Neural cell (in vitro differentiated cells): ENCODE data around the gene SNX15. TPM values are rescaled to one million over a fixed set of nuclear protein-coding genes. Genes with fewer than 3 reads are reported as not detected.

Source experiments
- H2AFZ ChIP-seq: fragments of 200-600, 300-800 bp; sonication (generic), shearing (Covaris generic); 2 replicates; pipeline ENCODE4 v1.6.0; 2014; ENCODE audit warnings: low read depth, mild to moderate bottlenecking, antibody characterized with exemption, low read length, moderate library complexity
- H3F3A ChIP-seq: fragments of 200-600 bp; shearing (Covaris generic); 2 replicates; pipeline ENCODE4 v1.6.1; 2016; ENCODE audit warnings: mild to moderate bottlenecking, moderate library complexity, mixed read lengths, antibody characterized with exemption, low read length; ENCODE audit not compliant: insufficient read depth, poor library complexity, severe bottlenecking
- H3K27ac ChIP-seq: fragments of 200-600, 300-800 bp; sonication (generic), shearing (Covaris generic); 2 replicates; pipeline ENCODE4 v1.5.1; 2014; ENCODE audit warnings: mild to moderate bottlenecking, low read length, moderate library complexity
- H3K27me3 ChIP-seq: fragments of 300-800, 200-600 bp; sonication (generic), shearing (Covaris generic); 2 replicates; pipeline ENCODE4 v1.6.0; 2014; ENCODE audit warnings: mild to moderate bottlenecking, low read depth, low read length, moderate library complexity; ENCODE audit not compliant: insufficient read depth
- H3K36me3 ChIP-seq: fragments of 300-800, 200-600 bp; sonication (generic), shearing (Covaris generic); 2 replicates; pipeline ENCODE4 v1.5.1; 2014; ENCODE audit warnings: mild to moderate bottlenecking, antibody characterized with exemption, low read length, moderate library complexity; ENCODE audit not compliant: insufficient read depth
- H3K4me2 ChIP-seq: fragments of 300-800, 200-600 bp; sonication (generic), shearing (Covaris generic); 2 replicates; pipeline ENCODE4 v1.6.0; 2014; ENCODE audit warnings: mild to moderate bottlenecking, low read length
- H3K4me3 ChIP-seq: fragments of 300-800, 200-600 bp; sonication (generic), shearing (Covaris generic); 2 replicates; pipeline ENCODE4 v1.5.1; 2014; ENCODE audit warnings: mild to moderate bottlenecking, low read length, moderate library complexity
- H3K79me2 ChIP-seq: fragments of 200-600 bp; shearing (Covaris generic); replicated peaks from 2 replicates; pipeline ENCODE4 v1.6.0; 2014; ENCODE audit warnings: mild to moderate bottlenecking, low read length, moderate library complexity; ENCODE audit not compliant: insufficient read depth
- H3K9ac ChIP-seq: fragments of 300-800, 200-600 bp; sonication (generic), shearing (Covaris generic); 2 replicates; pipeline ENCODE4 v1.6.1; 2016; ENCODE audit warnings: mild to moderate bottlenecking, low read length, mixed read lengths
- H3K9me2 ChIP-seq: fragments of 200-600 bp; shearing (Covaris generic); 2 replicates; pipeline ENCODE4 v1.6.1; 2016; ENCODE audit warnings: mild to moderate bottlenecking, low read length, mixed read lengths; ENCODE audit not compliant: insufficient read depth
- H3K9me3 ChIP-seq: fragments of 200-600, 300-800 bp; sonication (generic), shearing (Covaris generic); 2 replicates; pipeline ENCODE4 v1.6.1; 2016; ENCODE audit warnings: mild to moderate bottlenecking, mixed run types, low read length, moderate library complexity, mixed read lengths
- H4K20me1 ChIP-seq: fragments of 200-600 bp; shearing (Covaris generic); 2 replicates; pipeline ENCODE4 v1.6.1; 2016; ENCODE audit warnings: mild to moderate bottlenecking, mixed run types; ENCODE audit not compliant: insufficient read depth
- CTCF ChIP-seq: fragments of 450-650 bp; IDR thresholded peaks from 2 replicates; pipeline ENCODE4 v1.5.1; 2014; ENCODE audit warnings: antibody characterized with exemption, mild to moderate bottlenecking, moderate library complexity; ENCODE audit not compliant: poor library complexity, severe bottlenecking
- EP300 ChIP-seq: fragments of 450-650 bp; conservative IDR thresholded peaks from 2 replicates; pipeline ENCODE4 v1.6.1; 2014; ENCODE audit warnings: antibody characterized with exemption, mild to moderate bottlenecking, moderate library complexity; ENCODE audit not compliant: poor library complexity, severe bottlenecking
- EZH2 ChIP-seq: fragments of 200-600, 300-800 bp; shearing (Covaris generic), sonication (generic); IDR thresholded peaks from 2 replicates; pipeline ENCODE4 v1.6.1; 2014; ENCODE audit warnings: antibody characterized with exemption, low read length, borderline replicate concordance, mild to moderate bottlenecking; ENCODE audit not compliant: insufficient read depth, poor library complexity, severe bottlenecking
- MXI1 ChIP-seq: fragments of 450-650 bp; conservative IDR thresholded peaks from 2 replicates; pipeline ENCODE4 v1.6.1; 2014; ENCODE audit warnings: antibody characterized with exemption, mild to moderate bottlenecking; ENCODE audit not compliant: poor library complexity, severe bottlenecking
- POLR2AphosphoS5 ChIP-seq: IDR thresholded peaks from 2 replicates; pipeline ENCODE4 v1.6.1; 2012
- RAD21 ChIP-seq: fragments of 450-650 bp; conservative IDR thresholded peaks from 2 replicates; pipeline ENCODE4 v1.6.1; 2014; ENCODE audit warnings: antibody characterized with exemption, mild to moderate bottlenecking, moderate library complexity
- REST ChIP-seq: IDR thresholded peaks from 2 replicates; pipeline ENCODE4 v1.6.1; 2012; ENCODE audit warnings: borderline replicate concordance
- SMC3 ChIP-seq: fragments of 450-650 bp; conservative IDR thresholded peaks from 2 replicates; pipeline ENCODE4 v1.6.1; 2014; ENCODE audit warnings: antibody characterized with exemption, mild to moderate bottlenecking, moderate library complexity; ENCODE audit not compliant: poor library complexity
- TAF1 ChIP-seq: IDR thresholded peaks from 2 replicates; pipeline ENCODE4 v1.6.1; 2012; ENCODE audit warnings: low read depth
- polyA plus RNA-seq: library from polyadenylated mRNA; depleted of rRNA; stranded (reverse); fragments of >200 nt; gene quantifications from 2 replicates; pipeline ENCODE4 v1.2.3, GENCODE V29; 2014
- small RNA-seq, 3 experiments: library from RNA; depleted of rRNA; stranded (forward); fragments of <200 nt; gene quantifications; one replicate each; pipeline ENCODE3, GENCODE V24; 2012

SNX15 gene
- polyA plus RNA-seq, 1 donor from 2014 or later, result 11.2 TPM

GRCh38 chr11:65089621-65090020, 62.4 kb downstream of the SNX15 start:
- Histone ChIP-seq H3K27me3 (no peaks in the 10 kb centered on the region), H4K20me1 (no peaks in the 10 kb centered on the region), H3K36me3 (no peaks in the 10 kb centered on the region), H2AFZ (no peak overlapping the region), H3K9me3 (no peaks in the 10 kb centered on the region), H3K4me3 (no peak overlapping the region), H3K9me2 (no peaks in the 10 kb centered on the region), H3F3A (no peaks in the 10 kb centered on the region), H3K27ac (no peak overlapping the region), H3K9ac (no peak overlapping the region), H3K79me2 (peaks cover 8% of the 10 kb centered on the region), H3K4me2 (no peak overlapping the region)
- no peak for TF ChIP-seq MXI1
- no peak for TF ChIP-seq CTCF
- no peak for TF ChIP-seq TAF1
- no peak for TF ChIP-seq EP300
- no peak for TF ChIP-seq EZH2
- no peak for TF ChIP-seq REST
- TF ChIP-seq POLR2AphosphoS5, result no peak
- no peak for TF ChIP-seq SMC3
- no peak for TF ChIP-seq RAD21

Small RNA genes lying within 50 kb of the gene (small RNA-seq; reads per million reads assigned to genes)
- 0 to 0.97 (median 0) reads per million in 3 experiments for gene MIR6879
- gene SNX15, result 0 reads per million in 3 experiments

Other genes starting within 250 kb of the SNX15 start
- gene SF1, start 248.9 kb upstream of the SNX15 start, polyA plus RNA-seq, result 53.2 and 72.7 TPM in 2 replicates
- gene MAP4K2, start 224.2 kb upstream of the SNX15 start, polyA plus RNA-seq, result 12.4 and 13.2 TPM in 2 replicates
- gene MEN1, start 216.9 kb upstream of the SNX15 start, polyA plus RNA-seq, result 16.8 and 20.2 TPM in 2 replicates
- gene CDC42BPG, start 182.8 kb upstream of the SNX15 start, polyA plus RNA-seq, result 0.26 TPM in 1 of 2 replicates, not detected in the other
- 26.4 and 34.9 TPM in 2 replicates for gene EHD1, start 148.8 kb upstream of the SNX15 start, polyA plus RNA-seq
- 7.5 and 10.7 TPM in 2 replicates for gene ATG2A, start 110.2 kb upstream of the SNX15 start, polyA plus RNA-seq
- gene PPP2R5B, start 102.8 kb upstream of the SNX15 start, polyA plus RNA-seq, result 76.1 and 86.9 TPM in 2 replicates
- not detected in 2 replicates for gene GPHA2, start 91.5 kb upstream of the SNX15 start, polyA plus RNA-seq
- not detected in 2 replicates for gene MAJIN, start 55.3 kb upstream of the SNX15 start, polyA plus RNA-seq
- not detected in 2 replicates for gene BATF2, start 30.5 kb upstream of the SNX15 start, polyA plus RNA-seq
- 158 and 174 TPM in 2 replicates for gene ARL2, start 13.3 kb upstream of the SNX15 start, polyA plus RNA-seq
- 23.5 and 27.0 TPM in 2 replicates for gene SAC3D1, start 13.8 kb downstream of the SNX15 start, polyA plus RNA-seq
- gene NAALADL1, start 31.1 kb downstream of the SNX15 start, polyA plus RNA-seq, result not detected in 2 replicates
- gene CDCA5, start 56.6 kb downstream of the SNX15 start, polyA plus RNA-seq, result 2.3 and 2.4 TPM in 2 replicates
- 39.7 and 42.0 TPM in 2 replicates for gene ZFPL1, start 56.8 kb downstream of the SNX15 start, polyA plus RNA-seq
- gene VPS51, start 68.8 kb downstream of the SNX15 start, polyA plus RNA-seq, result 230 and 313 TPM in 2 replicates
- 78.4 and 99.5 TPM in 2 replicates for gene TM7SF2, start 84.4 kb downstream of the SNX15 start, polyA plus RNA-seq
- gene ZNHIT2, start 90.3 kb downstream of the SNX15 start, polyA plus RNA-seq, result 6.9 and 7.0 TPM in 2 replicates
- 299 and 420 TPM in 2 replicates for gene FAU, start 94.7 kb downstream of the SNX15 start, polyA plus RNA-seq
- 80.5 and 83.2 TPM in 2 replicates for gene MRPL49, start 94.9 kb downstream of the SNX15 start, polyA plus RNA-seq
- gene SYVN1, start 107.1 kb downstream of the SNX15 start, polyA plus RNA-seq, result 12.8 and 13.0 TPM in 2 replicates
- not detected in 2 replicates for gene SPDYC, start 142.8 kb downstream of the SNX15 start, polyA plus RNA-seq
- 102 and 121 TPM in 2 replicates for gene CAPN1, start 154.5 kb downstream of the SNX15 start, polyA plus RNA-seq
- gene POLA2, start 234.5 kb downstream of the SNX15 start, polyA plus RNA-seq, result 4.3 and 7.2 TPM in 2 replicates